ENCODE results near the gene TRIM13.

DNA sequence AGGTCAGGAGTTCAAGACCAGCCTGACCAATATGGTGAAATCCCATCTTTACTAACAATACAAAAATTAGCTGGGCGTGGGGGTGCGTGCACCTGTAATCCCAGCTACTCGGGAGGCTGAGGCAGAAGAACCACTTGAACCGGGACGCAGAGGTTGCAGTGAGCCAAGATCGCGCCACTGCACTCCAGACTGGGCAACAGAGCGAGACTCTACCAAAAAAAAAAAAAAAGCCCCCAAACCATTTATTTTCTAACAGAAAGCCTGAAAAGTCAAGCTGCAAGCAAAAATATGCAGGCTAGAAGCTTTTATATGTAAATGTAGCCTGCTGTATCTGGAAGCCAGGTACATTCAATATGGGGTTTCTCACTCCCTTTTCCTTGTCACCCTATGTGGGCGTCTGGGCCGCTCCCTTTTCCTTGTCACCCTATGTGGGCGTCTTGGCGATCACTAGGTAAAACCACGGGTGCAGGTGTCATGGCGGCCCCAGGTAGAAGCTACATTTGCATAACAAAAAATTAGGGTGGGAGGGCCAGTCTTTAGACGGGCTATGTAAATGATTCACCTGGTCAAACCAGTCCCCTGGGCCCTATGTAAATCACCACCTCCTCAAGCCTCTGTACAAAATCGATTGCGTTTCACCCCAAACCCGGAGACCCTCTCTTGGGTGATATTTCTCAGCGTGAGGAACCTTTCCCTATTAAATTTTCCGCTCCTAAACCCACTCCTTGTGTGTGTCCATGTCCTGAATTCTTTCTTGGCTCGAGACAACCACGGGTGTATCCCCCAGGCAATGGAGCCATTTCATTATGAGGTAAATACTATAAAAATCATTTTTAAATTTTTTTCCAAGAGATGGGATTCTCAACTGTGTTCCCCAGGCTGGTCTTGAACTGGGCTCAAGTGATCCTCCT is 2.1 kb downstream of the TRIM13 start:
- TF ChIP-seq, protein P1, sequence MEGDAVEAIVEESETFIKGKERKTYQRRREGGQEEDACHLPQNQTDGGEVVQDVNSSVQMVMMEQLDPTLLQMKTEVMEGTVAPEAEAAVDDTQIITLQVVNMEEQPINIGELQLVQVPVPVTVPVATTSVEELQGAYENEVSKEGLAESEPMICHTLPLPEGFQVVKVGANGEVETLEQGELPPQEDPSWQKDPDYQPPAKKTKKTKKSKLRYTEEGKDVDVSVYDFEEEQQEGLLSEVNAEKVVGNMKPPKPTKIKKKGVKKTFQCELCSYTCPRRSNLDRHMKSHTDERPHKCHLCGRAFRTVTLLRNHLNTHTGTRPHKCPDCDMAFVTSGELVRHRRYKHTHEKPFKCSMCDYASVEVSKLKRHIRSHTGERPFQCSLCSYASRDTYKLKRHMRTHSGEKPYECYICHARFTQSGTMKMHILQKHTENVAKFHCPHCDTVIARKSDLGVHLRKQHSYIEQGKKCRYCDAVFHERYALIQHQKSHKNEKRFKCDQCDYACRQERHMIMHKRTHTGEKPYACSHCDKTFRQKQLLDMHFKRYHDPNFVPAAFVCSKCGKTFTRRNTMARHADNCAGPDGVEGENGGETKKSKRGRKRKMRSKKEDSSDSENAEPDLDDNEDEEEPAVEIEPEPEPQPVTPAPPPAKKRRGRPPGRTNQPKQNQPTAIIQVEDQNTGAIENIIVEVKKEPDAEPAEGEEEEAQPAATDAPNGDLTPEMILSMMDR (IDR thresholded peaks at IDR 0.05) = no peak
- no peak for TF ChIP-seq POLR2AphosphoS5 (IDR thresholded peaks at IDR 0.05)
